D721Med (cell line): Measurements from ENCODE around the gene C5AR1.
"Not testable (repeated sequence)": the region's sequence is repeated elsewhere in the genome, so short reads cannot be mapped to it uniquely, and the experiment has no call there.

ENCODE experiments used
- DNase-seq: peaks from one replicate; pipeline ENCODE4 v3.0.0; 2011; ENCODE audit warnings: low spot score; ENCODE audit not compliant: insufficient read length
- FAIRE-seq: peaks from 2 replicates; lab custom pipeline; 2011; peaks lifted over from hg19 to GRCh38; lab: Jason Lieb, UNC
- TF ChIP-seq, protein P1 (sequence below): IDR thresholded peaks from 2 replicates; pipeline ENCODE4 v1.5.1; 2012; ENCODE audit warnings: mild to moderate bottlenecking, control low read depth; ENCODE audit not compliant: insufficient read depth; ENCODE audit errors: missing control alignments

Gene C5AR1

DNA sequence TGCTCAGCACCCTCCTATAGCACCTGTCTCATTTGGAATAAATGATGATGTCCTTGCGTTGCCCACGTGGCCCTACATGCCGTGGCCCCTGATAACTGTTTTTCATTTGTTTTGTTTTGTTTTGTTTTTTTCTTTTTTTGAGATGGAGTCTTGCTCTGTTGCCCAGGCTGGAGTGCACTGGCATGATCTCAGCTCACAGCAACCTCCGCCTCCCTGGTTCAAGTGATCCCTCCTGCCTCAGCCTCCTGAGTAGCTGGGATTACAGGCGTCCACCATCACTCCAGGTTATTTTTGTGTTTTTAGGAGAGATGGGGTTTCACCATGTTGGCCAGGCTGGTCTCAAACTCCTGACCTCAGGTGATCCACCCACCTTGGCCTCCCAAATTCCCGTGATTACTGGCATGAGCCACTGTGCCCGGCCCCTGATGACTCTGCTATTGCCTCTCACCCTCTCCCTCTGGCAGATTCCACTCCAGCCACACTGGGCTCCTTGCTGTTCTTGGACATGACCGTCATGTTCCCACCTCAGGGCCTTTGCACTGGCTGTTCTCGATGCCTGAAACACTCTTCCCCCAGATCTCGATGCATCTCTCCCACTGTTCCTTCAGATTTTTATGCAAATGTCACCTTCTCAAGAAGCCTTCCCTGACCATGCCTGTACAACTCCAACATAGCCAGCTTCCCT lies 29.7 kb downstream of the C5AR1 start:
- no peak for FAIRE-seq
- TF ChIP-seq, protein P1, sequence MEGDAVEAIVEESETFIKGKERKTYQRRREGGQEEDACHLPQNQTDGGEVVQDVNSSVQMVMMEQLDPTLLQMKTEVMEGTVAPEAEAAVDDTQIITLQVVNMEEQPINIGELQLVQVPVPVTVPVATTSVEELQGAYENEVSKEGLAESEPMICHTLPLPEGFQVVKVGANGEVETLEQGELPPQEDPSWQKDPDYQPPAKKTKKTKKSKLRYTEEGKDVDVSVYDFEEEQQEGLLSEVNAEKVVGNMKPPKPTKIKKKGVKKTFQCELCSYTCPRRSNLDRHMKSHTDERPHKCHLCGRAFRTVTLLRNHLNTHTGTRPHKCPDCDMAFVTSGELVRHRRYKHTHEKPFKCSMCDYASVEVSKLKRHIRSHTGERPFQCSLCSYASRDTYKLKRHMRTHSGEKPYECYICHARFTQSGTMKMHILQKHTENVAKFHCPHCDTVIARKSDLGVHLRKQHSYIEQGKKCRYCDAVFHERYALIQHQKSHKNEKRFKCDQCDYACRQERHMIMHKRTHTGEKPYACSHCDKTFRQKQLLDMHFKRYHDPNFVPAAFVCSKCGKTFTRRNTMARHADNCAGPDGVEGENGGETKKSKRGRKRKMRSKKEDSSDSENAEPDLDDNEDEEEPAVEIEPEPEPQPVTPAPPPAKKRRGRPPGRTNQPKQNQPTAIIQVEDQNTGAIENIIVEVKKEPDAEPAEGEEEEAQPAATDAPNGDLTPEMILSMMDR = no peak
- no peak for DNase-seq

DNA sequence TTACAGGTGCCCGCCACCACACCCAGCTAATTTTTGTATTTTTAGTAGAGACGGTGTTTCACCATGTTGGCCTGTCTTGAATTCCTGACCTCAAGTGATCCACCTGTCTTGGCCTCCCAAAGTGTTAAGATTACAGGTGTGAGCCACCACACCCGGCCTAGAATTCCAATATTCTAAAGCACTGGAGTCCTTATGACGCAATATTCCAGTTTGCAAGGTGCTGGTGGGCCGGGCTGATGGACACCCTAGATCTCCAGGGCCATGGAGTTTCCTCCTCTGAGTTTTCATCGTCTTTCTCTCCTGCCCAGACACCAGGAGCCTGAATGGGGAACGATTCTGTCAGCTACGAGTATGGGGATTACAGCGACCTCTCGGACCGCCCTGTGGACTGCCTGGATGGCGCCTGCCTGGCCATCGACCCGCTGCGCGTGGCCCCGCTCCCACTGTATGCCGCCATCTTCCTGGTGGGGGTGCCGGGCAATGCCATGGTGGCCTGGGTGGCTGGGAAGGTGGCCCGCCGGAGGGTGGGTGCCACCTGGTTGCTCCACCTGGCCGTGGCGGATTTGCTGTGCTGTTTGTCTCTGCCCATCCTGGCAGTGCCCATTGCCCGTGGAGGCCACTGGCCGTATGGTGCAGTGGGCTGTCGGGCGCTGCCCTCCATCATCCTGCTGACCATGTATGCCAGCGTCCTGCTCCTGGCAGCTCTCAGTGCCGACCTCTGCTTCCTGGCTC lies 31.0 kb downstream of the C5AR1 start:
- no peak for FAIRE-seq
- TF ChIP-seq, protein P1 = no peak
- no peak for DNase-seq

DNA sequence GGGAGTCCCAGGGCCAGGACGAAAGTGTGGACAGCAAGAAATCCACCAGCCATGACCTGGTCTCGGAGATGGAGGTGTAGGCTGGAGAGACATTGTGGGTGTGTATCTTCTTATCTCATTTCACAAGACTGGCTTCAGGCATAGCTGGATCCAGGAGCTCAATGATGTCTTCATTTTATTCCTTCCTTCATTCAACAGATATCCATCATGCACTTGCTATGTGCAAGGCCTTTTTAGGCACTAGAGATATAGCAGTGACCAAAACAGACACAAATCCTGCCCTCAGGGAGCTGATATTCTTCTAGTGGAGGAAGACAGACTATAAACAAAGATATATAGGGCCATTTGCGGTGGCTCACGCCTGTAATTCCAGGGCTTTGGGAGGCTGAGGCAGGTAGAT lies 32.1 kb downstream of the C5AR1 start:
- DNase-seq (no peak), FAIRE-seq (no peak)
- TF ChIP-seq, protein P1 = no peak

DNA sequence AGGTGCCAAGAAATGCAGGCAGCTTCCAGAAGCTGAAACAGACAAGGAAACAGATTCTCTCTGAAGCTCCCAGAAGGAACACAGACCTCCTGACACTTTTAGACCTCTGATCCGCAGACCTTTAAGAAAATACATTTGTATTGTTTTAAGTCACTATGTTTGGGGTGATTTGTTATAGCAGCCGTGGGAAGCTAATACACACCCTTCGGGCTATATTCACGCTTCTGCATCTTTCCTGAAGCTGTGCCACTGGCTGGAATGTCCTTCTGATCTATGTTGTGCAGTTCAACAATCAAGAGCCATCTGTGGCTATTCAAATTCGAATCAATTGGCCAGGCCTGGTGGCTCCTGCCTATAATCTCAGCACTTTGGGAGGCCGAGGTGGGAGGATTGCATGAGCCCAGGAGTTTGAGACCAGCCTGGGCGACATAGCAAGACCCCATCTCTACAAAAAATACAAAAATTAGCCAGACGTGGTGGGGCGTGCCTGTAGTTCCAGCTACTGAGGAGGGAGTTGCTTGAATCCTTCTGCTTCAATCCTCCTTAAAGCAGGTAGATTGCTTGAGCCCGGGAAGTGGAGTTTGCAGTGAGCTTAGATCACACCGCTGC lies 33.6 kb downstream of the C5AR1 start:
- TF ChIP-seq, protein P1 = no peak

DNA sequence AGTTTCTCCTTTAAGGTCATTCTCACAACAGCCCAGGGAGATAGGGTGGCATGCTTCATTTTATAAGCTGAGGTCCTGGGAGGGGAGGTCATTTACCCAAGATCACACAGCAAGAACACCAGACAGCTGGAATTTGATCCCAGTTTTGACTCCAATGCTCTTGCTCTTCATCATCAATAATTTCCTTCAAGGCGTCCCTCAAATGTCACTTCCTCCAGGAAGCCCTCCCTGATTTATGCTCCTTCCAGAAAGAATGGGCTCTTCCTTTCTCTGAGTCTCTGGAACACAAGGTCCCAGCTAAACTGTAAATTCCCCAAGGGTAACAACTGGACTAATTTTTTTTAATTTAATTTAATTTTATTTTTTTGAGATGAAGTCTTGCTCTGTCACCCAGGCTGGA lies 34.8 kb downstream of the C5AR1 start:
- no peak for FAIRE-seq
- TF ChIP-seq, protein P1 = no peak
- DNase-seq = no peak

More for the DNA sequence above, 33.6 kb downstream of the C5AR1 start:
- FAIRE-seq (no peak), DNase-seq (no peak)

DNA sequence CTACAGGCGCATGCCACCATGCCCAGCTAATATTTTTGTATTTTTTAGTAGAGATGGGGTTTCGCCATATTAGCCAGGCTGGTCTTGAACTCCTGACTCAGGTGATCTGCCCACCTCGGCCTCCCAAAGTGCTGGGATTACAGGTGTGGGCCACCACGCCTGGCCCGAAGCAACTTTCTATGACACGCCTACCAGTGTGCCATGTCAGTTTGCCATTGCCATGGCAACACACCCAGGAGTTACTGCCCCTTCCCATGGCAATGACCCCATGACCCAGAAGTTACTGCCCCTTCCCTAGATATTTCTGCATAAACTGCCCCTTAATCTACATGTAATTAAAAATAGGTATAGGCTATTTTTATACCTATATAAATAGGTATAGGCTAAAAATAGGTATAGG lies 36.4 kb downstream of the C5AR1 start:
- FAIRE-seq, DNase-seq: not testable (repeated sequence)

DNA sequence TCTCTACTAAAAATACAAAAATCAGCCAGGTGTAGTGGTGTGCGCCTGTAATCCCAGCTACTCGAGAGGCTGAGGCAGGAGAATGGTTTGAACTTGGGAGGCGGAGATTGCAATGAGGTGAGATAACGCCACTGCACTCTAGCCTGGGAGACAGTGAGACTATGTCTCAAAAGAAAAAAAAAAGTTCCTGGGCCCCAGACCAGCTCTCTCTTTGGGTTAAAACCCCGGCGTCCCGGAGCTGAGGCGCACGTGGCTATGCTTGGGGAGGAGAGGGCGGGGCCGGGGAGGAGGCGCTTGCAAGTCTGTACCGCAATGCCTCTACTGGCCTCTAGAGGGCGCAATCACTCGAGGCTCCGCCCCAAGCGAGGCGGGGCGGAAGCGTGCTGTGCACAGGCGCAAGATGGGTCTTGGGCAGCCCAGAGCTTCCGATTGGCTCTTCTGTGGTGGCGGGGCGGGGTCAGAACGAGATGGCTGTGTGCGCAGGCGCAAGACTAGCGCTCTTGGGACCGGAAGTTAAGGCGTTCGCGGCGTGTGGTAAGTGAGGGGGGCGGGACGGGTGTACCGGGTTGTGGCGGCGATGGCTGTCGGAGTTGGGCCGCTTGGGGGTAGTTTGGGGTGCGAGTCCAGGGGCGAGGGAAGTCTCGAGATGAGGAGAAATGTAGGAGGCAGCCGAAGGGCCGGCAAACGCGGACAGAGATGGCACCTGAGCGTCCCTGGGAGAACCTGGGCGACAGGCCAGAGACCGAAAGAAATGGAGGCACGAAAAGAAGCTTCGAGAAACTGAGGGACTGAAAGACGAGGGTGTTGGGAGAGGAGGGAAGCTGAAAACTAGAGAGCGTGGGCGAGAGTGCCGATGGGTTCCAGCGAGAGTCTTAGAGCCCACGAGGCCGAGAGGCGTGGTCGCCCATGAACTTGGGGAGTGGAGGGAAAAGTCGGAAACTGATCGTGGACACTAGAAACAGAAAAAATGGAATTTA lies 39.4 kb downstream of the C5AR1 start, which contains the start of gene DHX34:
Gene DHX34, plus strand, starts transcription at position 497 of the 977 bp plus-strand sequence. CDS start 3,716 bp downstream, outside the sequence.
- peak; percentile 98 for DNase-seq
- TF ChIP-seq, protein P1 = peak; percentile 86
- FAIRE-seq = no peak
